ENCODE measurements around the gene TSTD2.

DNA sequence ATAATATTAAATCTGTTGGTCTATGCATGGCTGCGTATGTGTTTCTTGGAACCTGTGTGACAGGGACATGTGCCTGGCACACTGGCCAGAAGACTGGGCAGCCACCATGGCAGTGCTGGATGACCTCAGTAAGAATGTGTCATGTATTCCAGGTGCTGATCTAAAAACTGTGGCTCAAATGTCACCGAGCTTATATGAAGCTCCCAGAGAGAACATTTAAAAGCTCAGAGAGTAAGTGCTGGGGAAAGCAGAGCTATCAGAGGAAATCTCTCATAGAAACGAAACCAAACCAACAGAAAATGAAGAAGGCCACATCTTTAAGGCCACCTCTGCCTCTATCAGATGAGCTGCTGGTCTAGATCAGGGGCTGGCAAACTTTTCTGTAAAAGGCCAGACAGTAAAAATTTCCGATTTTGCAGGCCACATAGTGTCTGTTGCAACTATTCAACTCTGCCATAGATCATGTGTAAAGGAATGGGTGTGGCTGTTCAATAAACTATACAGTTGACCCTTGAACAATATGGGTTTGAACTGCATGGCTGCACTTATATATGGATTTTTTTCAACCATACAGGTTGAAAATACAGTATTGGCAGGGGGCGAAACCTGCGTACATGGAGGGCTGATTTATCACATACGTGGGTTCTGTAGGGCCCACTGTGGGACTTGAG is 31.8 kb downstream of the TSTD2 start:
- TF ChIP-seq, protein P1, sequence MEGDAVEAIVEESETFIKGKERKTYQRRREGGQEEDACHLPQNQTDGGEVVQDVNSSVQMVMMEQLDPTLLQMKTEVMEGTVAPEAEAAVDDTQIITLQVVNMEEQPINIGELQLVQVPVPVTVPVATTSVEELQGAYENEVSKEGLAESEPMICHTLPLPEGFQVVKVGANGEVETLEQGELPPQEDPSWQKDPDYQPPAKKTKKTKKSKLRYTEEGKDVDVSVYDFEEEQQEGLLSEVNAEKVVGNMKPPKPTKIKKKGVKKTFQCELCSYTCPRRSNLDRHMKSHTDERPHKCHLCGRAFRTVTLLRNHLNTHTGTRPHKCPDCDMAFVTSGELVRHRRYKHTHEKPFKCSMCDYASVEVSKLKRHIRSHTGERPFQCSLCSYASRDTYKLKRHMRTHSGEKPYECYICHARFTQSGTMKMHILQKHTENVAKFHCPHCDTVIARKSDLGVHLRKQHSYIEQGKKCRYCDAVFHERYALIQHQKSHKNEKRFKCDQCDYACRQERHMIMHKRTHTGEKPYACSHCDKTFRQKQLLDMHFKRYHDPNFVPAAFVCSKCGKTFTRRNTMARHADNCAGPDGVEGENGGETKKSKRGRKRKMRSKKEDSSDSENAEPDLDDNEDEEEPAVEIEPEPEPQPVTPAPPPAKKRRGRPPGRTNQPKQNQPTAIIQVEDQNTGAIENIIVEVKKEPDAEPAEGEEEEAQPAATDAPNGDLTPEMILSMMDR (IDR thresholded peaks at IDR 0.05; ENCODE audit: low read length): no peak
- no peak for TF ChIP-seq EZH2 (optimal IDR thresholded peaks at IDR 0.05; ENCODE audit: low read depth, low read length)
- TF ChIP-seq EZH2phosphoT487 (IDR thresholded peaks at IDR 0.05; ENCODE audit: low read length): no peak

Data from MM.1S (cell line).